ENCODE data around the gene CIBAR2. TPM values are rescaled to one million over a fixed set of nuclear protein-coding genes. Genes with fewer than 3 reads are reported as not detected.

The CIBAR2 gene
- total RNA-seq, 2 donors from 2014 or later: not detected

DNA sequence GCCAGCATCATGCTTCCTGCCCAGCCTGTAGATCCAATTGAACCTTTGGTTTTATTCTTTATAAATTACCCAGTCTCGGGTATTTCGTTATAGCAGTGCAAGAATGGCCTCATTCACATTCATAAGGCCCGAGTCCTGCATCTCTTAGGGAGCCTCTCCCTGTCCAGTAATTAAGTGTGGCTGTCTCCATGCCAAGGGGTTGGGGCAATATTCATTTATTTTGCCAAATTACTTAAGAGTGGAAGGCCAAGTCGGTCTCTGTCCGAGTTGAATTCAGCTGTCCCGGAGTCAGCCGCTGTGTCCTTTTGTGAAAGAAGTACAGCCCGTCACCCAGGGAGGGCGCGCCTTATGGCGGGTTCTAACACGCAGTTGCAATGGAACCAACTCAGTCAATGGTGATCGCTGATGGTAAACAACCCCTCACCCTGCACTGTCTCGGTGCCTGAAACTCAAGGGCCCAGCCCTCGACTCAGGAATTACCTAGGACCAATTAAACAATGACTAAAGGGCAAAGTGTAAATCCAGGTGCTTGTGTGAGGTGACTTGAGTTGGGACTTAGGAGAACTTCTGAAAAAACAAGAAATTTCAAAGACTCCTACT is 62.5 kb downstream of the CIBAR2 start:
- no peaks in the 10 kb centered on the region for H3K36me3 ChIP-seq
- no peaks in the 10 kb centered on the region for H3K27me3 ChIP-seq (replicated peaks; ENCODE audit: insufficient read depth)
- H3K4me1 ChIP-seq (replicated peaks): peaks cover 7% of the 10 kb centered on the region
- no peaks in the 10 kb centered on the region for H3K9me3 ChIP-seq
- H3K27ac ChIP-seq: no peak overlapping the region
- DNase-seq (ENCODE audit: low spot score): no peak
- 79% methylated on average over 15 of the region's 15 CpGs for WGBS
- no peak overlapping the region for H3K4me3 ChIP-seq
- intact Hi-C loops (cut with DNase I): no loop called here
- TF ChIP-seq POLR2AphosphoS5 (IDR thresholded peaks at IDR 0.05) (no peak), POLR2A (IDR thresholded peaks at IDR 0.05) (no peak)
- TF ChIP-seq, protein P1, sequence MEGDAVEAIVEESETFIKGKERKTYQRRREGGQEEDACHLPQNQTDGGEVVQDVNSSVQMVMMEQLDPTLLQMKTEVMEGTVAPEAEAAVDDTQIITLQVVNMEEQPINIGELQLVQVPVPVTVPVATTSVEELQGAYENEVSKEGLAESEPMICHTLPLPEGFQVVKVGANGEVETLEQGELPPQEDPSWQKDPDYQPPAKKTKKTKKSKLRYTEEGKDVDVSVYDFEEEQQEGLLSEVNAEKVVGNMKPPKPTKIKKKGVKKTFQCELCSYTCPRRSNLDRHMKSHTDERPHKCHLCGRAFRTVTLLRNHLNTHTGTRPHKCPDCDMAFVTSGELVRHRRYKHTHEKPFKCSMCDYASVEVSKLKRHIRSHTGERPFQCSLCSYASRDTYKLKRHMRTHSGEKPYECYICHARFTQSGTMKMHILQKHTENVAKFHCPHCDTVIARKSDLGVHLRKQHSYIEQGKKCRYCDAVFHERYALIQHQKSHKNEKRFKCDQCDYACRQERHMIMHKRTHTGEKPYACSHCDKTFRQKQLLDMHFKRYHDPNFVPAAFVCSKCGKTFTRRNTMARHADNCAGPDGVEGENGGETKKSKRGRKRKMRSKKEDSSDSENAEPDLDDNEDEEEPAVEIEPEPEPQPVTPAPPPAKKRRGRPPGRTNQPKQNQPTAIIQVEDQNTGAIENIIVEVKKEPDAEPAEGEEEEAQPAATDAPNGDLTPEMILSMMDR (IDR thresholded peaks at IDR 0.05): no peak

DNA sequence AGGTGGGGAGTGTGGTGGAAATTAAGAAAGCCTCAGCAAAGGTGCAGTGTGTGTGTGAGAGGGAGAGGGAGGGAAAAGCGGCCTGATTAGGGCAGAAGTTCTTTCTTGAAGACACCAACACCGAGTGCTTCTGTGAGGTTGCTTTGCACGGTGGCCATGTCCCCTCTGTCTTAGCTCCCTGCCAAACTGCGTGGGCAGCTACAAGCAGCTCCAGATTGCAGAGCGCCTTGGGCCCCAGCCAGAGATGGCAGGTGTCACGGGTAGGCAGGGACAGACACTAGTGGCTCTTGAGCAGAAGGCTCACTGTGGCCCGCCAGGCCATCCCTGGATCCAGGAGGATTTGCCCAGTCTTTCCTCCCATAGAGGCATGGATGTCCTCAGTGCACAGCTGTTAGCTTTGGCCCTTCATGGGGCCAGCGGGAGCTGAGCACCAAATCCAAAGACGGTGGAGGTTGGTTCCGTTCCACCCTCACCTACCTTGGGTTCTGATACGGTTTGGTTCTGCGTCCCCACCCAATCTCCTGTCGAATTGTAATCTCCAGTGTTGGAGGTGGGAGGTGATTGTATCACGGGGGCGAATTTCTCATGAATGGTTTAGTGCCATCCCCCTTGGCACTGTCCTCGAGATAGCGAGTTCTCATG is 63.2 kb downstream of the CIBAR2 start:
- Histone ChIP-seq H3K4me1 (replicated peaks) (peaks cover 7% of the 10 kb centered on the region), H3K36me3 (no peaks in the 10 kb centered on the region), H3K9me3 (no peaks in the 10 kb centered on the region), H3K27me3 (replicated peaks; ENCODE audit: insufficient read depth) (no peaks in the 10 kb centered on the region), H3K27ac (no peak overlapping the region), H3K4me3 (no peak overlapping the region)
- TF ChIP-seq, protein P1 (IDR thresholded peaks at IDR 0.05): no peak
- TF ChIP-seq POLR2AphosphoS5 (IDR thresholded peaks at IDR 0.05) (no peak), POLR2A (IDR thresholded peaks at IDR 0.05) (no peak)
- WGBS: 89% methylated on average over 17 of the region's 17 CpGs
- intact Hi-C loops (cut with DNase I): no loop called here
- no peak for DNase-seq (ENCODE audit: low spot score)

Other genes starting within 250 kb of the CIBAR2 start
- gene ZDHHC7, start 100.9 kb downstream of the CIBAR2 start, total RNA-seq: 10 to 100 TPM; 64.6 TPM
- gene KIAA0513, start 84.7 kb downstream of the CIBAR2 start, total RNA-seq: 10 to 100 TPM; 14.4 to 29.4 TPM